Limb (tissue), 2 donors: ENCODE results near the gene AK1.

ENCODE experiments used
- DNase-seq, 2 donors: peaks; one replicate each; pipeline ENCODE4 v3.0.0-alpha.2; 2016; ENCODE audit errors: extremely low spot score in 2 of 2

Gene AK1

DNA sequence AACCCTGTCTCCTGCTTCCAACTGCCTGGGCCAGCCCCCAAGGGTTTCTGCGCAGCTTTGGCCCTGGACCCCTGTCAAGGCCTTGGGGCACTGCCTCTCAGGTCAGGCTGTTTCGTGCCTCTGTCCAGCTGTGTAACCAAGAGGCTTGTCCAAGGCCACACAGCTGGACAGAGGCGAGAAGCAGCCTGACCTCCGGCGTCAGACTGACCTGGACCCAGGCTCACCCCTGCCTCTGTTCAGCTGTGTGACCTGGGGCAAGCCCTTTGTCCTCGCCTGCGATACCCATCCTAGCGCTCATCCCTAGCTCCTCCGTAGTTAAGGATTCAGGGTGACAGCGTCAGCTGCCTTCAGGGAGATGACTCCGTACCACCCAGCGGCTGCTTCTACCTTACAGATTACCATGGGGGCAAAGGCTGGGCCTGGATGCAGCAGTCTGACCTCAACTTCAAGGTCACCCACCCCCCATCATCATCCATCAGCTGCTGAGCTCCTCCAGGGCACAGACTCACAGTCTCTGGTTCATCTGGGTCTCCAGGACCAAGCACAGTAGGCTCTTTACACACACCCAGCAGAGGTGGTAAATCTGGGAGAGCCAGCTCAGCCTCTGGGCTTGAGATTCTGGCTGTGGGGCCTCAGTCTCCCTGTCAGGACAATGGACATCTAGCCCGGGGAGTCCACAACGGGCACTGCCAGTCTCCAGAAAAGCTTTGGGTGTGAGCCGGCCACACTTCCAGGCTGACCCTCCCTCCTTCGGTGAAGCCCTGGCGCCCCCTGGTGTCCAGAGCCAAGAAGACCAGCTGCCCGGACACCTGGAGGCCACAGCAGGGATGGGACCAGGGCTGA is 7.9 kb downstream of the AK1 start:
- peak; percentile 70 to 89 for DNase-seq

DNA sequence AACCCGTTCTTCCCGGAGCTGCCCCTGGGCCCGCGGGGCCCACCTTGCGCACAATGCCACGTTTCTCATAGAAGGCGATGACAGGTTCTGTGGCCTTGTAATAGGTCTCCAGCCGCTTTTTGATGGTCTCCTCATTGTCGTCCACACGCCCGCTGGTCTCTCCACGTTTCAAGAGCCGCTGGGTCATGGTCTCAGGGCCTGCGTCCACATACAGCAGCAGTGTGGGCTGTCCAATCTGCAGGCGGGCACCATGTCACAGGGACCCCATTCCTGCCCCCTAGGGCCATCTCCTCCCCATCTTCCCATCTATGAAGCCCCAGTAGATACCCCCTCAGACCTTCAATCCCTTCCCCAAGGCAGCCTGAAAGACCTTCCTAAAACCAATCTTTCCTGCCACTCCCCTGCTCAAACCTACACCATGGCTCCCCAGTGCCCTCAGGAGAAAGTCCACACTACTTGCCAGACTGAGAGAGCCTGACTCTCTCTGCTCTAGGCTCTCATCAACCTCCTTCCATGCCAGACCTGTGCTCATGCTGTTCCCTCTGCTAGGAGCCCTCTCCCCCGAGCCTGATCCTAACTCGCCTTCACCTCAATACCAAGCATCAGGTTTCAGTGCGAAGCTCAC is 9.1 kb downstream of the AK1 start:
- peak in 1 of 2 donors; percentile 18 for DNase-seq

DNA sequence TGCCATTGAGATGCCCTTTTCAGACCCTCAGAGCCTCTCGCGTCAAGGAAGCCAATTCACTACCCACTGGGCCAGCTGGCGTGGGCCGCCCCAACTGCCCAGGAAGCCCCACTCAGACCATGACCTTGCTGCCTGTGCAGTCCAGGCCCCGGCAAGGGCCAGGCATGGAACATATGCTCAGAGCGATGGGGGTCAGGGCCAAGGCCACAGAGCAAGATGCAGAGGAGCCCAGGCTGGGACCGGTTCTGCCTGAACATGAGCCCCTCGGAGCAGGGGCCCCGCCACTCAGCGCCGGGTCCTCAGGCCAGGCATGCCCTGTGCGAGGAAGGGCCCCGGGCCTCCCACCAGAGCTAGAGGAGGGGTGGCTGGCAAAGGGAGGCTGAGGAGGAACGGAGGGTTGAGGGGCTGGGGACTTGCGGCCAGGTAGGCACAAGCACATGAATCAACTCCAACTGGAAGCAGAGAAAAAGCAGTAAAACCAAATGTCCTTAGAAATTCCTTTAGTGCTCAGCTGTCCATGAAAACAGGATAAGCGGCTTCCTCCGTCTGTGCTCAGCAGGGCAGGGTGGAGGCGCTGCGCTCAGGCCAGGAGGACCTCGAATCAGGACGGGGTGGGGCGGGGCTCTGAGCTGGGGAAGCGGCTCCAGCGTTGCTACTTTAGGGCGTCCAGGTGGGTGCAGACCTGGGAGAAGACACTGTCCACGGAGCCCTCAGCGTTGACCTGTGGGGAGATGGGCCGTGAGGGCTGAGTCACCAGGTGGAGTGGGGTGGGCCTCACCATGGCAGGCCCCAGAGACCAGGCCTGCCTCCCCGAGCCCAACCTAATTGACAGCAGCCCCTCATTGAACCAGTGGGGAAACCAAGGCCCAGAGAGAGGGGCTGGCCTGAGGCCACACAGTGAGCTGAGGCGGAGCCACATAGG is 9.9 kb downstream of the AK1 start:
- DNase-seq, result peak in 1 of 2 donors; percentile 25

DNA sequence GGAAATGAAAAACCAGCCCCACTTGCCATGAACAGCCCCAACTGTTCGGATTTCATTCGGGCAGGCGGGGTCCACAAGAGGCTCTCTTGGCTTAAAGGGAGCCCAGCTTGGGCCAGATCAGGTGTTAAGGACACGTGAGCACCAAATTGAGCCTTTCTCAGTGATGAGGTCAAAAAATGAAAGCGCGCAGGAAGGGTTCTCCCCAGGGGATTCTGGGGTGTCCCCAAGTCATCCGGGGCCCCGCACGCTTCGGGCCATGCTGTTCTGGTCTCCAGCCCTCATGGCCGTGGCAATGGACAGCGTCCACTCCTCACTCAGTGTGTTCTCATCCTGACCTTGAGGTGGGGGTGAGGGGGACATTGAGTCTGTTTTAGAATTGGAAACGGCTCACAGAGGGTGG is 10.9 kb downstream of the AK1 start:
- DNase-seq, result peak in 1 of 2 donors; percentile 19

DNA sequence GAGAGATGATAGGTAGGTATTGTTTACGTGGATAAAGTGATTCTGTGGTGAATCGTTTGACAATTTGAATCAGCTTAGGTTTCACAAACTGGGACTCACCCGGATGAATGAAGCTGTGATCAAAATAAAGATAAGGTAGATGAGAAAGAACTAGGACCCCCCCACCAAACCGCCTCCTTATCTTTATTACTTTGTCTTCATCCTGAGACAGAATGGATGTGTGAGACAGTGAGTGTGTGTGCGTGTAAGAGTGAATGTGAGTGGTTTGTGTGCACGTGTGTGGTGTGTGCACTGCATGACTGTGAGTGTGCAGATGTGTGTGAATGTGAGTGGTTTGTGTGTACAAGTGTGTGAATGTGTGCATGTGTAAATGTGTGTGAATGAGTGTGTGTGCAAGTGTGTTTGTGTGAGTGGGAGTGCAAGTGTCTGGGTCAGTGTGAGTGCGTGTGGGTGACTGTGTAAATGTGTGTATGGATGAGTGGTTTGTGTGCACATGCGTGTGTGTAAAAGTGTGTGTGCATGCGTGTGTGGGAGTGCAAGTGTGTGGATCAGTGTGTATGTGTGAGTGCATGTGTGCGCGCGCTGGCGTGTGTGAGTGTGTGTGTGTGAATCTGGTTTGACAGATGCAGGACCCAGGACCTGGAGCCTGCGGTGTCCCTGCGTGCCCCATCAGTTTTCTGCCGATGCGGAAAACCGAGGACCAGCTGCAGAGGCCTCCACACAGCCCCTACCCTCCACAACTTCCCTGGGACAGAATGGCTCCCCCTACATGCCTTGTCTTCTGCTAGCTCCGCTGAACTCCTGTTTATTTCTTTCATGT is 11.6 kb downstream of the AK1 start:
- DNase-seq, result peak in 1 of 2 donors; percentile 14

DNA sequence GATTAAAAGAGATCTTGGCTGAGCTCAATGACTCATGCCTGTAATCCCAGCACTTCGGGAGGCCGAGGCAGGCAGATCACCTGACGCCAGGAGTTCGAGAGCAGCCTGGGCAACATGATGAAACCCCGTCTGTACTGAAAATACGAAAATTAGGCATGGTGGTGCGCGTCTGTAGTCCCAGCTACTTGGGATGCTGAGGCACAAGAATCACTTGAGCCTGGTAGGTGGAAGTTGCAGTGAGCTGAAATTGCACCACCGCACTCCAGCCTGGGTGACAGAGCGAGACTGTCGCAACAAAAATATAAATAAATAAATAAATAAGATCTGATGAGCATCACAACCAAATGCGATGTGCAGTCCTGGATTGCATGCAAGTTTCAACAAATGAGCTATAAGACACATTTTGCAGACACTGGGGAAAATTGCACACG is 14.3 kb downstream of the AK1 start:
- no peak for DNase-seq

DNA sequence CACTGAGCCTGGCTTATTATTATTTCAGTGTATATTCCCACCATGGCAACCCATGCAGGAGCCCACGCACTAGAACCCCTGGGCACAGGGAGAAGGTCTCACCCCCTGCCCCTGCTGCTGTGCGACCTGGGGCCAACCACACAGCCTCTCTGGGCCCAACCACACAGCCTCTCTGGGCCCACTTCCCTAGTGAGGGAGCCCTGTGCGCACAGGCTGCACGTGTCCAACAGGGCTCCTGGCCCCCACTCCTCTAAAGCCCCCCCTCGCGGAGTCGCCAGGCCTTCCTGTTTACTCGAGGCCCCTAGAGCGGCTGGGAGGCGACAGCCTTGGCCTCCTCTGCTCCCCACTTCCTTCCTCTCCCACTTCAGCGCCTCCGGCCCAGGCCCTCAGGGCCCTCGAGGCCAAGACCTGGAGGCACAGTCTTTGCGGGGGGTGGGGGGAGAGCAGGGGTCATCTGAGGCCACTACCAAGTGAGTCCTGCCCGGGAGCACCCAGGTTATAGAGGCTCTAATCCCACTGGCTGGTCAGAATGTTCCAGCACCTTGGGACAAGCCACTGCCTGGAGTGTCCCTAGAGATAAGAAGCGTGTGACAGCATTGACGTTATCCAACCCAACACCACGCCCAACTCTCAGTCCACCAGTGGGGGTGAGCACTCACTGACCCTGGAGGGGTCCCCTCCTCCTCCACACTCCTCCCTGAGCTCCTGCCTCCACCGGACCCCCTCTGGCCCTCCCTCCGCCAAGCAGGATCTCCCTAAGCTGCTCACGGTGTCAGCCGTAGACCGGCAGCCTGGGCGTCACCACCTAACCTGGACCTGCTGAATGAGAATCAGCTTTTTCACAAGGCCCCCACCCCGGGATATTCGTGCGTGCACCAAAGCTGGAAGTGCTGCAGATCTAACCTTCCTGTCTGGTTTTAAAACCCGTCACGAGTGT is 15.1 kb downstream of the AK1 start:
- no peak for DNase-seq

DNA sequence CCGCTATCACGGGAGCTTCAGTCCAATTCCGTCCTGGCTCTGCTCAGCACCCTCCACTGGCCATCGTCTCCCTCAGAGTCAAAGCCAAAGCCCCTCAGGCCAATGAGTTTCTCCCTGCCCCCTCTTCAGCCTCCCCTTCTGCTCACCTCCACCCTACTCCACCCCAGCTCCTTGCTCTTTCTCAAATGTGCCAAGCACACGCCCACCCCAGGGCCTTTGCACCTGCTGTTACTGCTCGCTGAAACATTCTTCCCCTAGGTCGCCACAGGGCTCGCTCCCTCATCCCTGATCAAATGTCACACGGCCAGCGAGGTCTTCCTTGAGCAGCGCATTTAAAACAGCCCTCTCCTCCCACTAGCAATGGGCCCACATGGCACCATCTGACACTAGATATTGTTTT is 16.7 kb downstream of the AK1 start:
- DNase-seq, result no peak

DNA sequence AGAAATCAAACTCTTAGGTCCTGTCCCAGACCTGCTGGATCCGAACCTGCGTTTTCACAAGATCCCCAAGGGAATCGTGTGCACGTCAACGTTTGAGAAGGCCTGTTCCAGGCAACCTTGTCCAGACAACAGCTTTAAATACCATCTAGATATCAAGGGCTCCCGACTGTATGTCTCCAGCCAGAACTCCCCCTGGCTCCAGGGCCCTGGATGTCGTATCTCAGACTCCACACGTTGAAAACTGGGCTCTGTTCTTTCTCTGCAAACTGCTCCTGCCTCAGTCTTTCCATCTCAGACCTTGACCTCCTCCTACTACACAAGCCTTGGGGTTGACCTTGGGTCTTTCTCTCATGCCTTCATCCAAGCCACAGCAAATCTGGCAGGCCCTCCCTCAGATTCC is 17.2 kb downstream of the AK1 start:
- DNase-seq, result no peak

DNA sequence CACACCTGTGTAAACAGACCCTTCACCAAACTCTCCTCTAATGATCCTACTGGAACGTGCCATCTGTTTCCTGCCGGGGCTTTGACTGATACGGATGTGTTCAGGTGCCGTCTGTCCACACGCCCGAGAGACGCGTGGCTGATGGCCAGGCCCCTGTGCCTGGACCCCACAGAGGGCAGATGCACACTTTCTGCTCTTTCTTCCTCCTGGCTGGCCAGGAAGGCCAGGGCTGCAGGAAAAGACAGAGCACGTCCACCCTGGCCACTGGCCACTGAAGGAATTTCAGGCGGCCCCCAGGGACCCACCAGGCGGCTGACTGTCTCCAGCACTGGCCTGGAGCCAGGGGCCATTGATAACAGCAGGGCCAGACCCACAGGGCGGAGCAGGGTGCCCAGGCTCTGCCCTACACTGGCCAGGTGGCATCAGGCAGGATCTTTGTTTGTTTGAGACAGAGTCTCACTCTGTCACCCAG is 19.4 kb downstream of the AK1 start:
- DNase-seq, result no peak

DNA sequence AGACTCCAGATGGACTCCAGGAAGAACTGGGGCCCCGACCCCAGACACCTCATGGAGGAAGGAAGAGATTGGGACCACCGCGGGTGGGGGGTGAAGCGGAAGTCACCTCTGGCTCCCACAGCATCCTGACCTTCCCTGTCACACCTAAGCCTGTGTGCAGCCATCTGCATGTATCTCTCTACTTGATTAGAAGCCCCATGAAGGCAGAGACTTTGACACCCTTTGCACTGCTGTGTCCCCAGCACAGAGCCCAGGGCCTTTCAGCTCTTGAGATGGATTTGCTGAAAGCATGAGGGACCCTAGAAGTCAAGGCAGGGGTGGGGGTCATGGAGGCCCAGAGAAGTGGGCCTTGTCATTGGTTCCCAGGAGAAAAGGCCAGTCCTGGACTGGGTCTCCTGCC is 20.2 kb downstream of the AK1 start:
- no peak for DNase-seq

DNA sequence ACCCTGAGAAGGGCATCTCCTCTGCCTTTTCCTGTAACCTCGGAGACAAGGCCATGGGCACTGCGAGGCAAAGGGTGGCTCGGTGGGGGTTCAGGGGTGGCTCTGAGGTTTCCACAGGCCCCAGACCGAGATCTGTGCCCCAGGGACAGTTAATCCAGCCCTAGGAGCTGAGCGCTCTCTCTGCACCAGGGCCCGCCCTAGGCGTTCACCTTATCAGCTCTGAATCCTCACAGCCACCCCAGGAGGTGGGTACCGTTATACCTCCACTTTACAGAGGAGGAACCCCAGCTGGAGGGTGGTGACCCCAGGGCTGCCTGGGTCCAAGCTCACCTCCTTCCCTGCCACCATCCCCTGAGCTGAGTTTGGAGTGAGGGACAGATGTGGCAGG is 20.8 kb downstream of the AK1 start:
- DNase-seq, result peak in 1 of 2 donors; percentile 12

DNA sequence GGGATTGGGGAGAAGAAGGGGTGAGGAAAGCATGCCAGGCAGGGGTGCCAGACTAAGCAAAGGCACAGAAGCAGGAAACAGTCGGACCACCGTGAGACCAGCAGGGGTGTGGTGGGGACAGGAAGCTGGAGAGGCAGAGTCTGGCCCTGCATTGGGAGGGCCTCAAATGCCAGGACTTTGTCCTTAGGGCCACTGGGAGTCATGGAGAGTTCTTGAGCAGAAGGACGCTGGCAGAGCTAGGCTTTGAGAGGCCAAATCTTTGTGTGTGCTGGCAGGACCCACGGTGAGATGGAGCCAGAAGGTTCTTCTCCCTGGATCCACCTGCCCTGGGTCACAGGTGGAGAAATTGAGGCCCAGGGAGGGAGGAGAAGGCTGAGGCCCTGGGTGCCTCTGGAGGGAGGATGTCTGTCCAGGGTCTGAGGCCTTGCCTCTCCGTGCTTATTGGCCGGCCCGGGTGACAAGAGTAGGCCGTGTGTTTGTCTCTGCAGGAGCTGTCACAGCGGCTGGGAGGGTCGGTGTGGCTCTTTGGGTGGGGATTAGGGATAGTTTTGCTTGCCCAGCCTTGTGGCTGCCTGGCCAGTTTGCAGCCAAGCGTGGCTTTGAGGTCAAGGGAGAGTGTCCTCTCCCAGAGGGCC is 21.3 kb downstream of the AK1 start:
- DNase-seq, result peak in 1 of 2 donors; percentile 24

DNA sequence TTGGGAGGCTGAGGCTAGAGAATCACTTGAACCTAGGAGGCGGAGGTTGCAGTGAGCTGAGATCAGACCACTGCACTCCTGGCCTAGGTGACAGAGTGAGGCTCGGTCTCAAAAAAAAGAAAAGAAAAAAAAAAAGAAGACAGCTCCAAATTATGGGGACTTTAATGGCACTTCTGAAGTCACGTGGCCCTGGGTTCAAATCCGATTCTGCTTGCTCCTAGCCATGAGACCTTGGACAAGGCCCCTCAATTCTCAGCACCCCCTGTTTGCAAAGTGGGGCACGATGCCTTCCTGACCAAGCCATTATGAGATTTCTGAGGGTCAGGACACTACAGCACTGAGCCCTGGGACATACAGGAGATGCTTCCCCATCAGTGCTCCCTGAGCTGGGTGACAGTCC is 22.0 kb downstream of the AK1 start:
- peak in 1 of 2 donors; percentile 10 for DNase-seq

DNA sequence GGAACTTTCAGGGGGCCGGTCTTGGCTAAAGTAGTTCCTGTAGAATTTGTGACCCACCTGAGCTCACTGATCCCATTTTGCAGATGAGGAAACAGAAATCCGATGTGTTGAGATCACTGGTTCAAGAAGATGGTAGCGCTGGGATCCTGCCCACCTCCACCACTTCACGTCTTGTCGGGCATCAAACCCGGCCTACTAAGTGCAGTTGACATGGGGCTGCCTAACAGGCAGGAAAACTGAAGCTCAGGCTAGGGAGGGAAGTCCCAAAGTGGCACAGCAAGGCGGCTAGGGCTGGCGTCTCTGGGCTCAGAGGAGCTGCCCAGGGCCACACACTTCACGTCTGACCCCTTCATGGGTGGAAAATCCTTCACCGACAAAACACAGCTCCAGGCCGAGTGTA is 22.5 kb downstream of the AK1 start:
- DNase-seq, result no peak

DNA sequence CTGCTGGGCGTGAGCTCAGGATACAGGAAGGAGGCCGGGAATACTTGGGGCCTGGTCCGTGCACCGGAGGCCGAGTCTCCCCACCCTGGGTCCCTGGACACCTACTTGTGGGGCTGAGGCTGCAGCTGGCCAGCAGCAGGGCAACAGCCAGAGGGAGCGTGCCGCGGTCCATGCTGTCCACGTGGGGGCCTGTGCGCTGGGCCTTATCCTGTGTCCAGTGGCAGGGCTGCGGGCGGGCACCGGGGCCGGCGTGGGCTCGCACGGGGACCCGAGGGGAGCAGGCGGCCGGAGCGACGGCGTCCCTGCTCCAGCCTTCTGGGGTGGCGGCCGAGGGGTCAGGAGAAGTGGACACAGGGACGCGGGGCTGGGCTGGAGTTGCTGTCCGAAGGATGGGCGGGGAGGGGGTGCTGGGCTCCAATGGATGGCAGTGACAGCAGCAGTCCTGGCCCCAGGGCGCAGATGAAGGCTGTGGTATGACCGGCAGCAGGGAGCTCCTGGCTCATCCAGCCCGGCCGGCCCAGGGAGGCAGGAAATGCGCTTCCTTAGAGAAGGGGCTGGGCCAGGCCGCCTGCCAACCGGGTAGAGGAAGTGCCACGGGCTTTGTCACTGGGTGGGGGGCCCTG is 23.2 kb downstream of the AK1 start, which contains the start of gene ENG:
TSS of gene ENG (minus strand) at position 475 of the 623 bp plus-strand sequence. CDS start at position 172, 303 bp downstream.
- peak in 1 of 2 donors; percentile 70 for DNase-seq

DNA sequence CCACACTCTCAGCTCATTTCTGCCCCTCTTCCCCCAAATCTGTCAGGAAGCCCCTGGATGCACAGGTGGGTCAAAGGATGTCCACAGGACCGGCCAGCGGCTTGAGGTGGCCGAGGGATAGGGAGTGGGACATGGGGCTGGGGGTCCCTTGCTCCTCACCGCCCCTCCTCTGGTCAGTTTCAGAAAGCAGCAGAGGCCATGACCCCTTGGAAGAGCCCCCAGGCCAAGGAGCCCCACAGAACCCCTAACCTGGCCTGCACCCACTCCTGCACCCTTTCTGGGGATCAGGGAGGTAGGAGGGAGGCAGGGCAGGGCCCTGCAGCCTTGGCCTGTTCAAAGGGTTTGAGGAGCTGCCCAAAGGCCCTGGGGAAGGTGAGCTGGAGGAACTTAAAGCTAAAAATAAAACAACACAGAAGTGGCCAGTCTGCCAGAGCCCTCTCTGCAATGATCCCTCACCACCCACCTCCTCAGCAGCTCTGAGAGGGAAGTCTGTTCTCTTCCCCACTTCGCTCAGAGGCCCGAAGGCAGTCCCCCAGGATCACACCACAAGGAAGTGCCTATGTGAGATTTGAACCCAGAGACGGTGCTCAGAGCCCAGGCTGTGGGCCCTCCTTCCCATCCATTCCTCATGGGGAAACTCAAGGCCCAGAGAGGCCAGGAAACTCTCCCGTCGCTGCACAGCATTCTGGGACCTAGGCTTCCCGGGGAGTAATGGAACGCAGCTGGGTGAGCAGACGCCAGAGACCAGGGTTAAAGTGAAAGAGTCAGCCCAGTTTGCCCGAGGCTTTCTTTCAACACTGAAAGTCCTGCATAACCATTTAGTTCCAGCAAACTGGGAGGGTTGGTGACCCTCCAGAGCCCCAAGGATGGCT is 23.9 kb downstream of the AK1 start:
- DNase-seq, result no peak

DNA sequence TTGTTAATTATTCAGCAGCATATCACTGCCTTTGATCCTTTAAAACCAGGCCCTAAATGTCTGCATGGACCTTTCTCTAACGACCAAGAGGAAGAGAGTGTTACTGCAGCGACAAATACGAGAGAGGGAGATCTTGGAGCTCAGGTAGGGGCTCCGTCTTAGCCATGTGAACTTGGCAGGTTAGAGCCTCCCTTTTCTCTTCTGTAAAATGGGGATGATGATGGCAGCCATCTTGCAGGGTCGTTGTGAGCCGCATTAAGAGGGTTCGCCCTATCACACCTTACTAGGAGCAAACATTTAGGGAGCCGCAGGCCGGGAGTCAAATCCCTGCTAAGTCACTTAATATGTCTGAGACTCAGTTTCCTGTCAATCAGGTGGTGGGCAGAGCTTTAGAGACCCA is 24.6 kb downstream of the AK1 start:
- DNase-seq, result no peak
